Ascending aorta (tissue), 2 donors: ENCODE data around the gene STON2. TPM values are rescaled to one million over a fixed set of nuclear protein-coding genes. Genes with fewer than 3 reads are reported as not detected.

Source experiments
- DNase-seq, 2 donors: peaks; one replicate each; pipeline ENCODE4 v3.0.0-alpha.2; 2019; ENCODE audit warnings: low spot score in 2 of 2
- H3K27ac ChIP-seq, 2 donors: fragments of 200-600 bp; sonication (generic); one replicate each; pipeline ENCODE4 v1.5.1; 2016 to 2017; ENCODE audit warnings: mild to moderate bottlenecking in 1 of 2
- H3K27me3 ChIP-seq: fragments of 200-600 bp; sonication (generic); one replicate; pipeline ENCODE4 v1.5.1; 2017
- H3K36me3 ChIP-seq, 2 donors: fragments of 200-600 bp; sonication (generic); one replicate each; pipeline ENCODE4 v1.5.1; 2016
- H3K4me1 ChIP-seq, 2 donors: fragments of 200-600 bp; sonication (generic); one replicate each; pipeline ENCODE4 v1.5.1; 2016 to 2017; ENCODE audit warnings: mild to moderate bottlenecking in 1 of 2
- H3K4me3 ChIP-seq, 2 donors: fragments of 200-600 bp; sonication (generic); one replicate each; pipeline ENCODE4 v1.5.1; 2016 to 2017; ENCODE audit warnings: mild to moderate bottlenecking in 1 of 2
- H3K9me3 ChIP-seq, 2 donors: fragments of 200-600 bp; sonication (generic); one replicate each; pipeline ENCODE4 v1.5.1; 2016
- intact Hi-C: fragments of 100-400 bp; cut with DNase I; formaldehyde crosslinking; loops from one replicate; pipeline ENCODE4 v1.15.1; 2023
- total RNA-seq: library from RNA; depleted of rRNA; stranded (reverse); fragments of >200 nt; gene quantifications from one replicate; pipeline ENCODE4 v1.1.0, GENCODE V29; 2016
- TF ChIP-seq, protein P1 (sequence below), 3 experiments: fragments of 200-600 bp in 2 of 3; fragments of 450-650 bp in 1 of 3; sonication (generic) in 2 of 3; IDR thresholded peaks; one replicate each; pipeline ENCODE4 v1.5.1; 2016 to 2019; ENCODE audit warnings: antibody characterized with exemption in 3 of 3, mild to moderate bottlenecking in 1 of 3, moderate library complexity in 1 of 3

Gene STON2
- total RNA-seq, 1 donor from 2014 or later: 54.0 TPM

DNA sequence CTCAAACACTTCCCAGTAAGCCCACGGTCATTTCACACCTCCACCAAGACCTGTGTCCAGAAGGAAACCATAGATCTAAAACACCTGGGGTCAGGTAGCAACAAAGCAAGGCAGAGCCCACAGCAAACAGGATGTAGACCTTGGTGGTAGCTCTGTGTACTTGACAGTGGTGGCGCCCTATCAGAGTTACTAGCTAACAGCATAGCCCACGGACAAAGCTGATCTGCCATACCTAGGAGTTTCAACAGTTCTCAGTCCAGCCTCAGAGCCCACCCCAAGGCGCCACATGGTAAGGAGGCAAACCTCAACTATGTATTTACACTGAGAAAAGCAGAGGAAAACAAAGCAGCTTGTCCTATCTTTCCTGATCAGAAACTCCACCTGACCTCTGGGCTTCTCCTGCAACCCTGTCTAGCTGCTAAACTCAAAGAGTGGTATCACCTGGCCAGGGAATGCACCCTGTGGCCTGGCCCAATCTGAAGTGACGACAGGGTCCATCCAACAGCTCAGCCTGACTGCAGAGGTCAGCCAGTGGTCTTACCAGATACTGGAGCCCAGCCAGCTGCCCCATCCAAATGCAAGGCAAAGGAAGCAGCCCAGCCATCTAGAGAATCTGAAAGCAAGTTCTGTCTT lies 46.3 kb downstream of the STON2 start:
- Histone ChIP-seq H3K27ac (no peak overlapping the region), H3K9me3 (no peaks in the 10 kb centered on the region), H3K36me3 (no peaks in the 10 kb centered on the region), H3K4me1 (no peaks in the 10 kb centered on the region), H3K27me3 (no peaks in the 10 kb centered on the region), H3K4me3 (no peak overlapping the region)
- TF ChIP-seq, protein P1, sequence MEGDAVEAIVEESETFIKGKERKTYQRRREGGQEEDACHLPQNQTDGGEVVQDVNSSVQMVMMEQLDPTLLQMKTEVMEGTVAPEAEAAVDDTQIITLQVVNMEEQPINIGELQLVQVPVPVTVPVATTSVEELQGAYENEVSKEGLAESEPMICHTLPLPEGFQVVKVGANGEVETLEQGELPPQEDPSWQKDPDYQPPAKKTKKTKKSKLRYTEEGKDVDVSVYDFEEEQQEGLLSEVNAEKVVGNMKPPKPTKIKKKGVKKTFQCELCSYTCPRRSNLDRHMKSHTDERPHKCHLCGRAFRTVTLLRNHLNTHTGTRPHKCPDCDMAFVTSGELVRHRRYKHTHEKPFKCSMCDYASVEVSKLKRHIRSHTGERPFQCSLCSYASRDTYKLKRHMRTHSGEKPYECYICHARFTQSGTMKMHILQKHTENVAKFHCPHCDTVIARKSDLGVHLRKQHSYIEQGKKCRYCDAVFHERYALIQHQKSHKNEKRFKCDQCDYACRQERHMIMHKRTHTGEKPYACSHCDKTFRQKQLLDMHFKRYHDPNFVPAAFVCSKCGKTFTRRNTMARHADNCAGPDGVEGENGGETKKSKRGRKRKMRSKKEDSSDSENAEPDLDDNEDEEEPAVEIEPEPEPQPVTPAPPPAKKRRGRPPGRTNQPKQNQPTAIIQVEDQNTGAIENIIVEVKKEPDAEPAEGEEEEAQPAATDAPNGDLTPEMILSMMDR (IDR thresholded peaks at IDR 0.05): no peak
- no peak for DNase-seq
- intact Hi-C loops: no loop called here

DNA sequence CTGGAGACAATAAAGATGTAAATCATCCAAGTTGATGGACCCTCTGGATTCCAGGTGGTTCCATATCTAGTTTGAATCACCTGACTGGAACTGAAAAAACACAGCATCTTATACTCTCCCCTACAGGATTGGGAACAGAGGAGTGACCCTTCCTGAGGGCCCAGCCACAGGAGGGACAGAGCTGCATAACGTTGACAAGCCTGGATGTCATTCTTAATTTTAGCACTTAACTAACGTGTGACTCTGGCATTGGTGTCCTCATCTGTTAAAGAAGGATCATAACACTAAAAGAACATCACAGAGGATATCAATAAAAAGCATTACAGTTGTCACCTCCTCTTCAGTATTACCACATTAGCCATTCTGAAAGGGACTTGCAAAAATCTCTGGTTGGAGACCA lies 47.7 kb downstream of the STON2 start:
- TF ChIP-seq, protein P1 (IDR thresholded peaks at IDR 0.05): no peak
- intact Hi-C loops: no loop called here
- no peak overlapping the region for H3K4me3 ChIP-seq
- H3K9me3 ChIP-seq: no peaks in the 10 kb centered on the region
- no peak for DNase-seq
- no peaks in the 10 kb centered on the region for H3K27me3 ChIP-seq
- H3K36me3 ChIP-seq: no peaks in the 10 kb centered on the region
- H3K27ac ChIP-seq: no peak overlapping the region
- H3K4me1 ChIP-seq: no peaks in the 10 kb centered on the region

DNA sequence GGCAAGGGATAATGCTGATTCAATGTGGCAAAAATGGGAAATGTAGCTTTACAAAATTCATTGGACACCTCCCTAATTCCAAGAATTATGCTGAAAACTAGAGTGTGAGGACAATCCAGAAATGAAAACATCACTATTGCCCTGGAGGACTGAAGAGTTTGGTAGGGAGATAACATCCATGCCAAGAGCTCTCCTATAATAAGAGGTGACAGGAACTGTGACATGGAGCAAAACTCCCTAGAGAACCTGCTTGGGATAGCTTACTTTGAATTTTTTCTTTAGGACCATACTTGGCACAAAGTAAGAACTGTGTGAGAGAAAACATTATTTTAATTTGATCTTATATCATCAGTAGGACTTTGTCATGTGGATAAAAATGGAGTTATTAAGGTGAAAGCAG lies 48.9 kb downstream of the STON2 start:
- Histone ChIP-seq H3K4me3 (no peak overlapping the region), H3K27ac (no peak overlapping the region), H3K4me1 (no peaks in the 10 kb centered on the region), H3K36me3 (no peaks in the 10 kb centered on the region), H3K27me3 (no peaks in the 10 kb centered on the region), H3K9me3 (no peaks in the 10 kb centered on the region)
- intact Hi-C loops: no loop called here
- TF ChIP-seq, protein P1 (IDR thresholded peaks at IDR 0.05): no peak
- no peak for DNase-seq

DNA sequence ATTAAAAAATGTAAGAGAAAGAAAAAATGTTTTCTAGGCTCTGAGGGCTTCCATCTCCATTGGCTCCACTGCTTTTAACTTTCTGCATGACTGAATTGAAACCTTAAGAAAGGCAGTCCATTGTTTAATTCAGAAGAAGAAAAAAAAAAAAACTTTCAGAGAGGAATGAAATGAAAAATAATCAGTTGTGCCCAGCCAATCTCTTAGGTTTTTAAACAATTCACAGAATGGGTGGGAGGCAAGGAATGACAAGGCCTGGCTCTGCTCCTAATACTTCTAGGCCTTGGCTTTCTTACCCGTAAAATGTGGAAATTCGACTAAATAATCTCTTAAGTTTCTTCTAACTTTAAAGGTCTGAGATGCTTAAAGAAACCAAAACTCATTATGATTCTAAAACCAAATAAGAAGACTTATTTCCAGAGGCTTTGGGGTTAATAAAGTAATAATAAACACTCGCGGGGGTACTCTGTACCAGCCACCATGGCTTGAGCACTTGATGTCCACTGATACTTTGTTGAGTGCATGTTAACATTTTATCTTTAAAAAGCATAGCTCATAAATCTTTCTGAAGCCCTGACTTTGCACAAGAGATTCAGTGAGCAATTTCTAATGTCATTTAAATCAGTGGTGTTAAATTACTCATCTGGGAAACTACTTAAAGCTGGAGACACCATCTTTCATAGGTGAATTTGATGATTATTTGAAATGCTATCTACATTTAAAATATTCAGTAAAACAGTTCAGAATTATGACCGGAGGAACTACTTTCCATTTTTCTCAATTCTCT lies 49.6 kb downstream of the STON2 start:
- Histone ChIP-seq H3K27me3 (no peaks in the 10 kb centered on the region), H3K4me3 (no peak overlapping the region), H3K4me1 (no peaks in the 10 kb centered on the region), H3K27ac (no peak overlapping the region), H3K36me3 (no peaks in the 10 kb centered on the region), H3K9me3 (no peaks in the 10 kb centered on the region)
- DNase-seq: no peak
- intact Hi-C loops: no loop called here
- TF ChIP-seq, protein P1 (IDR thresholded peaks at IDR 0.05): no peak

DNA sequence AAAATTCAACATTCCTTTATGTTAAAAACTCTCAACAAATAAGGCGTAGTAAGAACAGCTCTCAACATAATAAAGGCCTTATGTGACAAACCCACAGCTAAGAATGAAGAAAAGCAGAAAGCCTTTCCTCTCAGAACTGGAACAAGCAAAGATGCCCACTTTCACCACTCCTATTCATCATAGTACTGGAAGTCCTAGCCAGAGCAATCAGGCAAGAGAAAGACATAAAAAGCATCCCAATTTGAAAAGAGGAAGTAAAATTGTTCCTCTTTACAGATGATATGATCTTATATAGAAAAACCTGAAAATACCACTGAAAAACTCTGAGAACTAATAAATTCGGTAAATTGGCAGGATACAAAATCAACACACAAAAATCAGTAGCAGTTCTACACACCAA lies 52.1 kb downstream of the STON2 start:
- Histone ChIP-seq H3K27ac (no peak overlapping the region), H3K9me3 (no peaks in the 10 kb centered on the region), H3K36me3 (no peaks in the 10 kb centered on the region), H3K4me3 (no peak overlapping the region), H3K4me1 (no peaks in the 10 kb centered on the region), H3K27me3 (no peaks in the 10 kb centered on the region)
- intact Hi-C loops: no loop called here
- TF ChIP-seq, protein P1 (IDR thresholded peaks at IDR 0.05): no peak
- no peak for DNase-seq
